Dermis blood vessel endothelial cell (primary cell): ENCODE measurements around the gene NOTCH1. TPM values are rescaled to one million over a fixed set of nuclear protein-coding genes. Genes with fewer than 3 reads are reported as not detected.

Source experiments
- DNase-seq: peaks from one replicate; pipeline ENCODE4 v3.0.0; 2010
- total RNA-seq: library from RNA; depleted of rRNA; stranded (reverse); fragments of >200 nt; gene quantifications from 2 replicates; pipeline ENCODE4 v1.2.3, GENCODE V29; 2014

NOTCH1 gene
- total RNA-seq, 1 donor from 2014 or later, result 157 TPM

DNA sequence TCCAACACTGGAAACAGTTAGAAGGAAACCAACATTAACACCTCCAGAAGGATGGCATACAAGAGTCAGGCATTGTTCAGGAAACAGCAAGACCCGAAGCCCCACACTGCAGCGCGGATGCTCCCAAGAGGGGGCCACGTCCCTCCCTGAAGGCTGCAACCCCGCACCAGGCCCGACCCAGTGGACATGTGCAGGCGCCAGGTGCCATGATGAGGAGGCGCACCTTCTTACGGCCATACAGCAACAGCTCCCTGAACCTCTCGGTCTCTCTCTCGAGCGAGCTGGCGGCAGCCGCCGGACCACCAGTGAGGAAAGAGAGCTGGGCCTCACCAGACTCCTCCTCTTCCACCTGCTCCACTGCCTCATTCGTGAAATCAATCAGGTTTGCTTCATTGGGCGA lies 83.2 kb downstream of the NOTCH1 start:
- no peak for DNase-seq

DNA sequence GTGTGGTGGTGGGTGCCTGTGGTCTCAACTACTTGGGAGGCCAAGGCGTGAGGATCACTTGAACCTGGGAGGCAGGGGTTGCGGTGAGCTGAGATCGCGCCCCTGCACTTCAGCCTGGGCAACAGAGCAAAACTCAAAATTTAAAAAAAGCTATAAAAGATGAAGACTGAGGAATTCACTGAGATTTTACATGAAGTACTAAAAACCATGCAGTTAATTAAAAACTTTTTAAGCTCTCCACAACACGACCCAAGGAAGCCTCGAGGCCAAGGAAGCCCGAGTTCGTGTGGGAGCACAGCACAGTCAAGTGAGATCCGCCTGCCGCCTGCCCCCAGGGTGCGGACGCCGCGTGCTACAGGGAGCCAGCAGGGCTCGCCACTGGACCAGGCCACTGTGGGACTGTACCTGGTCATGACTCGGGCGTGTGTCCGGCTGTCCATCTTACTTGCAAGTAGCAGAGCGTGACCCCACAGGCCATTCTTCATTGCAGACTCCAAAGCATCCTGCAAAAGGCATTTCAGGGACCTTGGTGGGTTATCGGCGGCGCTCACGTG lies 85.0 kb downstream of the NOTCH1 start:
- no peak for DNase-seq

DNA sequence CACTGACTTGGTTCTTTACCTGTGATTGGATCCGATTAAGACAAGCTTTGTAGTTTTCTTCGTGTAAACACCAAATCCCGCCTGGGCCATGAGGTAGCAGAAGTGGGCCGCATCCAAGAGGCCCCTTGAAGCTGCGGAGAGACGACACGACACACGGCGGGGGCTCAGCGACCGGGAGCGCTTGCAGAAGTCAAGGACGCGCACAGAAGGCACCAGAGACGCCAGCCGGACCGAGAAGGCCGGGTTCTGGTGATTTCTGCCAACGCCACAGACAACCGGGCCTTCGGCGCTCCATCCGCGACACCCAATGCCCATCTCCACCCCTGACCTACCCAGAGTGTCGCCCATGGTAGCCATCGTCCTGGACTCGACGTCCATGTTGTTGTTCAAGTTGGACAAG lies 86.4 kb downstream of the NOTCH1 start:
- DNase-seq, result no peak

DNA sequence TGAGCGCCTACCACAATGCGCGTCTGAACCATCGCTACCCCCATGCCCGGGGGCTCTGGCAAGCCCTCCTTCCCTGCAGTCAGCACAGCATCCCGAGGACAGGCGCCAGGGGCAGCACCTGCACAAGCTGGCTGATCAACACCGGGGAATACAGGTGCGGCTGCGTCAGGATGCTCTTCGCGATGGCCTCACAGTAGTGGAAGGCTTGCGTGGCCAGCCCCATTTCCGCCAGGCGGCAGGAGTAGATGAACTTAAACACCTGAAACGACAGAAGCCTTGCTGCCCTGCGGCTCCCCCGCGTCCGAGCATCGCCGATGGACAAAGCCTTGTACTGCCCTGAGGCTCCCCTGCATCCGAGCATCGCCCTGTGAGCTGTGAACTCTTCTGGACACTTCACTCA lies 88.5 kb downstream of the NOTCH1 start:
- DNase-seq, result no peak

DNA sequence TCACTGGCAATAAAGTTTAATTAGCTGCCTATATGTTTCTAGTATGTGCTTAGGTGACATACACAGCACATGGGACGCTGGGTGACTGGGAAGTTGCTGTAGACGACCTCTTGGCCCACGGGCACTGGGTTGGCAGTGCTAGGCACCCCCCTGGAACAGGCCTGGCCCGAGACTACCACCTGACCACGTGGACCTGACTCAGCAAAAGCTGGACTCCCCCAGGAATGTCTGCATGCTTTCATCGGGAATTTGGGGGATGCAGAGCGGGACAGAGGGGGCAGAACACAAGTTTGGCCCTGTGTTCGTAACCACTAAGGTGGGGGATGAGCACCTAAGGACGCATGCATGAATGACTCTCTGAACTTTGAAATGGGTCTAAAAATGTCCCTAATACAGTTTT lies 89.6 kb downstream of the NOTCH1 start:
- DNase-seq, result no peak

DNA sequence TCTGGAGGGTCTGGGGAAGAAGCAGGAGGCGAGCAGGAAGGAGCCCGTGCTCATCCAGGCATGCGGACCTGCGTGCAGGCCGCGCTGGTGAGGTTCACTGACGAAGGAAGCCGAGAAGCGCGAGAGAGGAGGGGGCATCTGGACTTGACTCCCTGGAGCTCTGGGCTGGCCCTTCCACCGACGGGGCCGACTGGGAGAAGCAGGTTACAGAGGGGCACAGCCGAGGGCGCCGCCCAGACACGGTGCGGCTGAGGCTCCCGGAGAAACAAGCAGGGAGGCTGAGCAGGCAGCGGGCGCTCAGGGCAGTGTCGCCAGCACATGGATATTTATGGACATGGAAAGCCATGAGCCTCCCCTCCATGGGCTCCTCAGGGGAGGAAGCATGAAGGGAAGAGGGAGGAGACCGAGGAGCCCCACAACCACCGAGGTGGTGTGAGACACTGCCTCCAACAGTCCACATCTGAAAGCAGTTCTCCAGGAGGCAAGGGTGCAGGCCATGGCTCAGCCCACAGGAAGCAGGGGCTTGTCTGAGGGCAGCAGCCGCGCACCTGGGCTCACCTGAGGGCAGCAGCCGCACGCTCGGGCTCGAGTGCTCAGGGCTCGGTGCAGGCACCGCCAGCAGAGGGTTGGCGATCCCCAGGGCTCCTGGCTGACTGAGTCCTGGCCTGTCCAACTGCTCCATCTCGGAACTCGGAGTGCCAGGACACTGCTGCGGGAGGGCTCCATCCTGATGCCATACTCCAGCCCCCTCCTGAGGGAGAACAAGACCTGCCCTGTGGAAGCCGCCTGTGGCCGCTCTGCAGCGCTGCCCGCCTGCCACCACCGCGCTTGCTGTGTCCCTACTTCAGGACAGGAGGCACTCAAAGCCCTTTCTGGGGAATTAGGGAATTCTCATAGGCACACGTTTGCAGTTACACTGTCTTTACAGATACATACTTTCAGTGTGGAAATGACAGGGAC lies 90.5 kb downstream of the NOTCH1 start:
- no peak for DNase-seq

DNA sequence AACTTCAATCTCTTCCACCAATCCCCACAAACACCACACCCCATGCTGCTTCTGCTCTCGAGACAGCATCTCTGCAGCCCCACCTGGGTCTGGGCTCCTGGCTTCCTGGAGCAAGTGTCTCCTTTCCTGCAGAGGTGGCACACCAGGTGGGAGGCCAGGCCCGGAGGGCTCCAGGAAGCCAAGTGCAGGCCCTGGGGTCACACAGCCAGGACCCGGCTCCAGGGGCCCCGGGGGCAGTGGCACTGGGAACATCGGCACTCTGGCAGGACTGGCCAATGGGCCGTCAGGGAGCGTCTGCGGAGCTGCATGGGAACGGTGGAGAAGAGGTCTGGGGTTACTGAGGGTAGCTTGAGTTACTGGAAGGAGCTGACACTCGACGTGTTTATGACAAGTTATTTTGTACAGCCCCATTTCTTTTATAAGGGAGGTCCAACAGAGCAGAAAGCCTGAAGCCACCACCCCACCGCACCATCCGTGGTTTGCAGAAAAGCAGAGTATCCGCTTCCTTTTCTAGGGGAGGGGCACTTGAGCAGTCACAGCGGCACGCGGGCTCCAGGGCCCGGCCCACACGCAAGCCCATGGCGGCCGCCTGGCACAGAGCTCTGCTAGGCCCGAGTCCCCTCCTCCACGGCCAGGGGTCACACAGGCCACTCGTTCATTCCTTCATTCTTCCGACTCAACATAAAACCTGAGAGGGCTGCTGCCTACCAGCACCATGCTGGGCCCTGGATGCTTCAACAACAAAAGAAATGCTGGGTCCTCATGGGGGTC lies 91.6 kb downstream of the NOTCH1 start:
- no peak for DNase-seq

DNA sequence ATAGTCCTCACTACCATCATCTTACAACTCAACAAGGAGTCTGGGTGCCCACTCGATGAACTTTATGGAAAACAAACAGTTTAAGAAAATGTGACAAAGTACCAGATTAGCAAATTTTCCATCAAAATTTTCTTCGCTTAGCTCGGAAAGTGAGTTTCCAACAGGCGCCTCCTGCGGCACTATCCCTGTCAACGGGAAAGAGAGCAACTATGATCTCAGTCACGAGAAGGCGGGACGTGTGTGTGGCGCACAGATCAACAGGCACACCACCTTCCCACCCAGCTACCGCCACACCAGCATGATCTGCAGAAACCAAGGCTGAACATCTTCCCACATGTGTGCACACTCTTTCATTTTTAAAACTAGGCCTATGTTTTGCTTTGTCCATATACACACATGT lies 92.5 kb downstream of the NOTCH1 start:
- DNase-seq, result no peak

DNA sequence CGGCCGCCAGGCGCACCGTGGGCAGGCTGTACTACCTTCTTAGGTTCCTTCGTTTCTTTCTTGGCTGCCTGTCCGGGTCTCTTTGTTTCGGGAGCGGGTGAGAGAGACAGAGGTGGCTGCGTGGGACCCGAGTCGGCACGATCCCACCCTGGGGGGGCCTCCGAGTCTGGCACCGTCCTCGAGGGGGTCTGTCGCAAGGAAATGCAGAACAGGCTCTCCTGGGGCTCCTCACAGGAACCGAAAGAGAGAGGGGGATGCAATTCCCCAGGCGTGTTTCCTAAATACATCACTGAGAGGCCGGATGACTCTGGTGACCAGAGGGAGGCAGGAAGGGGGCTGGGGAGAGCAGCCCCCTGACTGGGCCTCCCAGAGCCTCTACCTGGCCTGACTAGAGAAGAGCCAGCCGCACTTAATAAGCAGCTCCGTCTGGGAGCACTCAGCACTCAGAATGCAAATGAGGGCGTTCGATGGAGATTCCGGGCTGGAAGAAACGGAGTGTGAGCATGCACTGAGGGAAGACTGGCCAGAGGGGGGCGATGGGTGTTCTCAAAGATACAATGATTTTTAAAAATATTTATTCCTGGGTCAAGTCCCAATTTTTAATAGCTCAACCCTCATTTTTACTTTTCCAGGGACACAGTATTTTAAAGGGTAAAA lies 94.5 kb downstream of the NOTCH1 start:
- no peak for DNase-seq

DNA sequence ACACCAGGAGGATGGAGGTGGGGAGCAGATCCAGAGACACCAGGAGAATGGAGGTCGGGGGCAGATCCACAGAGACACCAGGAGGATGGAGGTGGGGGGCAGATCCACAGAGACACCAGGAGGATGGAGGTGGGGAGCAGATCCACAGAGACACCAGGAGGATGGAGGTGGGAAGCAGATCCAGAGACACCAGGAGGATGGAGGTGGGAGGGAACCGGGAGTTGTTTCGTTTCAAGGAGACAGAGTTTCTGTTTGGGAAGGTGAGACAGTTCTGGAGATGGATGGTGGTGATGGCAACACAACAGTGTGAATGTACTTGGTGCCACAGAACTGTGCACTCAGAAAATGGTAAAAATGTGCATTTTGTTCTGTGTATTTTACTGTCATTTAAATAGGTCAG lies 97.2 kb downstream of the NOTCH1 start:
- DNase-seq, result no peak

DNA sequence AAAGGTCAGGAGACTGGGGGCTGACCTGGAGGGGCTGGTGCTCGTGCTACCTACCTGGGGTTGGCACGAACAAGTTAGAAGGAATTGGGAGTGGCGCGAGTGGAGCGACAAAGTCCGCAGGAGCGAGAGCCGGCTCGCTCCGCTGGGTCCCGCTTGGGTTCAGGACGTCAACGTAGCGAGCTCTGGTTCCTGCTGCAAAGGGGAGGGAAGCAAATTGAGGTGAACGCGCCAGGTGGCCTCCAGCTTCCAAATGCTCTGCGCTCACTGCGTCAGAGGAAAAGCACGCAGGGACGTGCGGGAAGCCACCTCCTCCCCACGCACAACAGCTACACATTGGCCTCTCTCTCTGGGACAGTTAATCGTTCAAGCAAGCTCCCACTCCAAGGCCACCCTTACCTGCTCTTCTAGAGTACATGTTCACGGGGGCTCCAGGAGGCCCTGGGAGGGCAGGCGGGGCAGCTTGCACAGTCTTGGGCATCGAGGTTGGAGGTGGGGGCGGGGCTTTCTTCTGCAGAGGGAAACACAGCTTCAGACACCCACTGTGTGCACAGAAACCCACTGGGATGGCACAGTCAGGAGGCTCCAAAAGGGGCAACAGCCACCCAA lies 98.6 kb downstream of the NOTCH1 start:
- no peak for DNase-seq

DNA sequence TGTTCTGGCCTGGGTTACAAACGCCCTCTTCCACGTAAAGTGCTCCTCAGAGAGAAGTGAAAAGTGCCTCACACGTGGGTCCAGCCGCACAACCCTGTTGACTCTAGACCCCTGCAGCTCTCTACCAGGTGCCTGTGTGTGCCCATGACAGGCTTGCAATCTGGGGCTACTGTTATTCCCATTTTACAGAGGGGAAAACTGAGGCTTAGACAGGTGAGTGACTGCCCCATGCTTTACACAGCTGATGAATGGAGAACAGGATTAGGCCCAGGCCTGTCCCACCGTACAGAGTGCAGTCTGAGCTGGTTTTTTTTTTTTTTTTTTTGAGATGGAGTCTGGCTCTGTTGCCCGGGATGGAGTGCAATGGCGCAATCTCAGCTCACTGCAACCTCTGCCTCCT lies 100.0 kb downstream of the NOTCH1 start:
- no peak for DNase-seq

Other genes starting within 250 kb of the NOTCH1 start
- not detected in 2 replicates for gene CCDC187, start 242.0 kb downstream of the NOTCH1 start, total RNA-seq
- gene GPSM1, start 218.5 kb downstream of the NOTCH1 start, total RNA-seq, result 27.2 and 37.1 TPM in 2 replicates
- 15.4 and 34.5 TPM in 2 replicates for gene DNLZ, start 182.3 kb downstream of the NOTCH1 start, total RNA-seq
- gene CARD9, start 172.4 kb downstream of the NOTCH1 start, total RNA-seq, result 0.34 and 1.1 TPM in 2 replicates
- 10.2 and 12.6 TPM in 2 replicates for gene SNAPC4, start 145.9 kb downstream of the NOTCH1 start, total RNA-seq
- 30.0 and 35.2 TPM in 2 replicates for gene ENTR1, start 135.4 kb downstream of the NOTCH1 start, total RNA-seq
- gene PMPCA, start 135.4 kb downstream of the NOTCH1 start, total RNA-seq, result 40.2 and 42.3 TPM in 2 replicates
- gene INPP5E, start 106.2 kb downstream of the NOTCH1 start, total RNA-seq, result 8.3 and 12.1 TPM in 2 replicates
- gene SEC16A, start 63.0 kb downstream of the NOTCH1 start, total RNA-seq, result 20.8 and 43.8 TPM in 2 replicates
- gene EGFL7, start 116.9 kb upstream of the NOTCH1 start, total RNA-seq, result 571 and 768 TPM in 2 replicates
- gene AGPAT2, start 141.4 kb upstream of the NOTCH1 start, total RNA-seq, result 46.1 and 62.6 TPM in 2 replicates
- gene DIPK1B, start 166.5 kb upstream of the NOTCH1 start, total RNA-seq, result 172 and 238 TPM in 2 replicates
- gene LCN10, start 196.9 kb upstream of the NOTCH1 start, total RNA-seq, result 0.05 TPM in 1 of 2 replicates, not detected in the other
- 0.68 TPM in 1 of 2 replicates, not detected in the other for gene LCN6, start 202.5 kb upstream of the NOTCH1 start, total RNA-seq
- gene LCN8, start 212.2 kb upstream of the NOTCH1 start, total RNA-seq, result not detected in 2 replicates
- 0.05 TPM in 1 of 2 replicates, not detected in the other for gene LCN15, start 218.5 kb upstream of the NOTCH1 start, total RNA-seq
- gene TMEM141, start 245.3 kb upstream of the NOTCH1 start, total RNA-seq, result 47.9 and 98.5 TPM in 2 replicates